HG03025 (cell line): ENCODE results near the gene SCYL2.
"Not testable (repeated sequence)": the region's sequence is repeated elsewhere in the genome, so short reads cannot be mapped to it uniquely, and the experiment has no call there.

Experiments used
- ATAC-seq: cut with Tn5 transposase; IDR thresholded peaks from one replicate; pipeline ENCODE4 v1.9.1; 2021; ENCODE audit warnings: mild to moderate bottlenecking, moderate library complexity; ENCODE audit not compliant: unreplicated experiment, low FRiP score

The SCYL2 gene

GRCh38 chr12:100265107-100265506 is 1.9 kb upstream of the SCYL2 start:
- ATAC-seq, result not testable (repeated sequence)

GRCh38 chr12:100265732-100266584 is 1.0 kb upstream of the SCYL2 start:
- peak; percentile 1 for ATAC-seq

- peak; percentile 81 for ATAC-seq
These were observed 467 bp upstream of the SCYL2 start for GRCh38 chr12:100266585-100266834.

GRCh38 chr12:100267603-100268281 is 765 bp downstream of the SCYL2 start:
- peak; percentile 24 for ATAC-seq

GRCh38 chr12:100268835-100269564 is 2.0 kb downstream of the SCYL2 start:
- ATAC-seq, result no peak

GRCh38 chr12:100273782-100274181 is 6.8 kb downstream of the SCYL2 start:
- no peak for ATAC-seq

- no peak for ATAC-seq
These were observed 7.3 kb downstream of the SCYL2 start for GRCh38 chr12:100274291-100274690.

GRCh38 chr12:100279159-100279558 is 12.2 kb downstream of the SCYL2 start:
- no peak for ATAC-seq

GRCh38 chr12:100279607-100280244 is 12.7 kb downstream of the SCYL2 start:
- ATAC-seq, result no peak

- ATAC-seq, result not testable (repeated sequence)
These were observed 17.6 kb downstream of the SCYL2 start for GRCh38 chr12:100284556-100284955.

GRCh38 chr12:100289038-100289437 is 22.1 kb downstream of the SCYL2 start:
- ATAC-seq, result no peak

- no peak for ATAC-seq
These were observed 23.0 kb downstream of the SCYL2 start for GRCh38 chr12:100290016-100290415.

- ATAC-seq, result no peak
These were observed 26.0 kb downstream of the SCYL2 start for GRCh38 chr12:100293017-100293416.

GRCh38 chr12:100294366-100294765 is 27.4 kb downstream of the SCYL2 start:
- ATAC-seq, result not testable (repeated sequence)

GRCh38 chr12:100295764-100296555 is 29.0 kb downstream of the SCYL2 start:
- ATAC-seq, result no peak

GRCh38 chr12:100302081-100302480 is 35.1 kb downstream of the SCYL2 start:
- no peak for ATAC-seq

- ATAC-seq, result no peak
These were observed 36.9 kb downstream of the SCYL2 start for GRCh38 chr12:100303831-100304230.

GRCh38 chr12:100304334-100304733 is 37.4 kb downstream of the SCYL2 start:
- not testable (repeated sequence) for ATAC-seq

- not testable (repeated sequence) for ATAC-seq
These were observed 41.2 kb downstream of the SCYL2 start for GRCh38 chr12:100308138-100308537.

- ATAC-seq, result no peak
These were observed 44.3 kb downstream of the SCYL2 start for GRCh38 chr12:100311317-100311716.
